Astrocyte of the spinal cord (primary cell): ENCODE results near the gene INPP5A.

Experiments used
- DNase-seq: peaks from one replicate; pipeline ENCODE4 v3.0.0; 2011; ENCODE audit warnings: low read depth, low spot score
- H3K4me3 ChIP-seq: 2 replicates; pipeline ENCODE4 v1.5.1; 2011; ENCODE audit warnings: low read depth, mild to moderate bottlenecking, low read length, moderate library complexity
- CTCF ChIP-seq: IDR thresholded peaks from 2 replicates; pipeline ENCODE4 v1.5.1; 2012; ENCODE audit warnings: low read depth, mild to moderate bottlenecking, low read length, inconsistent platforms
- in situ Hi-C: cut with HindIII; loops from 2 replicates; pipeline ENCODE4 v1.10.0; 2017; ENCODE audit warnings: low sequenced_read_pairs

Gene INPP5A

DNA sequence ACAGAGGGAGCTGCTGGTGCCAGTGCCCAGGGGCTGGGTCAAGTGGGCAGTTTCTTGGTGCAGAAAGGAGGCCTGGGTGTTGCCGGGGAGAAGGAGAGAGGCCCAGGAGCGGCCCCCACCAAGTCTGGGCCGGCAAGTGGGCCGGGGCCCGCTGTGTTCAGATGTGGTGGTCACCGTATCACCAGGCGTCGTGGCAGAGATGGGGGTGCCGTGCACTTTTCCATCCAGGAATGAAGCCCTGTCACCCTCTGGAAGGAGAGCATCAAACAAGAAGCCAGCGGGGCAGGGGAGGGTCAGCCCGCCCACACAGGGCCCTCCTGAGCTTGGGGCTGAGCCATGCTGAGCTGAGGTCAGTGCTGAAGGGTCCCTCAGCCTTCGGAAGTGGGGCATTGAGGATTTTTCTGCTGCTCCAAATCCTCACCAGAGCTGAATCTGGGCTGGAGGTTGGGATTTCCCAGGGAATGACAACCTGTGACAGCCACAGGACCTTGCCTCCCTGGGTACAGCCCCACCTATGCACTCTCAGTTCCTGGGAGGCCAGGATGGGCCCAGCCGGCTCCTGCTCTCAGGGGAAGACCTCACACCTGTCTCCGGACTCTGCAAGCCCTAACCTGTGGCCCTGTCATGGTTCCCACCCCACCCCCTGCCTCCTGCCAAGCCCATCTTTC is 27.9 kb upstream of the INPP5A start:
- TF ChIP-seq CTCF: no peak
- no peak overlapping the region for H3K4me3 ChIP-seq
- in situ Hi-C loops: no loop called here
- DNase-seq: no peak

- no peak overlapping the region for H3K4me3 ChIP-seq
- in situ Hi-C loops: no loop called here
- no peak for TF ChIP-seq CTCF
- no peak for DNase-seq
Observed at GRCh38 chr10:132510174-132510611, 27.4 kb upstream of the INPP5A start.

- no peak overlapping the region for H3K4me3 ChIP-seq
- no peak for DNase-seq
- in situ Hi-C loops: no loop called here
- no peak for TF ChIP-seq CTCF
Observed at GRCh38 chr10:132511121-132512051, 26.2 kb upstream of the INPP5A start.

GRCh38 chr10:132512052-132512442 is 25.5 kb upstream of the INPP5A start:
- TF ChIP-seq CTCF: no peak
- in situ Hi-C loops: no loop called here
- no peak for DNase-seq
- no peak overlapping the region for H3K4me3 ChIP-seq

GRCh38 chr10:132512693-132513345 is 24.8 kb upstream of the INPP5A start:
- in situ Hi-C loops: no loop called here
- H3K4me3 ChIP-seq: no peak overlapping the region
- DNase-seq: no peak
- no peak for TF ChIP-seq CTCF

DNA sequence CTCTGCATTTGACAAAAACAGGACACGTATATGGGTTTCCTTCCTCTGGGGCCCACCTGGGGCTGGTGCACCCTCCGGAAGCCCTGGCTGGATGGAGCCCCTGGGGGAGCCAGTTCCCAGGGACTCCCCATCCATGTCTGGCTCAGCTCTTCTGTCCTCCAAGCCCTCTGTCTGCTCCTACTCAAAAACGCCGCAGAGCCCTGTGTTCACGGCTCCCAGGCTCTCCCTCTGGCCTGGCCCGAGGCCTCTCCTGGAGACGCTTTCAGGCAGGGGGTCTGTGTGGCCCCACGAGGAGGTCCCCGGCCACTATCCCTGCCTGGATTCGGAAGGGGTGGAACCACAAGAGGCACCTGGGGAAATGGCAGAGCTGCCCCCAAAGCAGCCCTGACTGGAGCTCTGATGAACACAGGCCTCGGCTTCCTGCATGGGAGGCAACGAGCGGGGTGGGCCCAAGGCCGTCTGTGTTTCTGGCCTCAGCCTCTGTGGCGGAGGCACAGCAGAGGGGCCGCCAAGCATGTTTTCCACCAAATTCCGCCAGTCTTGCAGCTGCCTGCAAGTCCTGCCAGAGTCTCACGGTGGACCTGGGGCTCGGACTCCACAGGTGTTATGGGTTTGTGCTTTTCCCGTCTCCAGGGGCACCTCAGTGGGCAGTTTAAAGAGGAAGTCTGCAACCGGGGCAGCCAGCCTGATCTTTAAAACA is 22.6 kb upstream of the INPP5A start:
- TF ChIP-seq CTCF: no peak
- DNase-seq: no peak
- in situ Hi-C loops: no loop called here
- no peak overlapping the region for H3K4me3 ChIP-seq
